Progenitor cell of endocrine pancreas (in vitro differentiated cells): ENCODE measurements around the gene MCTP1. TPM values are rescaled to one million over a fixed set of nuclear protein-coding genes. Genes with fewer than 3 reads are reported as not detected.

Source experiments
- DNase-seq: peaks from one replicate; pipeline ENCODE4 v3.0.0; 2021; ENCODE audit warnings: low spot score; ENCODE audit not compliant: unreplicated experiment
- H3K27ac Mint-ChIP-seq: 2 replicates; pipeline ENCODE4 v1.8.0; 2021; ENCODE audit warnings: mild to moderate bottlenecking, moderate library complexity, mixed read lengths
- H3K27me3 Mint-ChIP-seq: 2 replicates; pipeline ENCODE4 v1.8.0; 2021; ENCODE audit warnings: mixed read lengths
- H3K36me3 Mint-ChIP-seq: 2 replicates; pipeline ENCODE4 v1.8.0; 2022; ENCODE audit warnings: mixed read lengths; ENCODE audit not compliant: insufficient read depth
- H3K4me1 Mint-ChIP-seq: 2 replicates; pipeline ENCODE4 v1.8.0; 2021; ENCODE audit warnings: low read depth, mixed read lengths
- H3K4me3 Mint-ChIP-seq: 2 replicates; pipeline ENCODE4 v1.8.0; 2021; ENCODE audit warnings: low read depth, mild to moderate bottlenecking, moderate library complexity, mixed read lengths
- H3K9me3 Mint-ChIP-seq: 2 replicates; pipeline ENCODE4 v1.8.0; 2021; ENCODE audit warnings: low read depth, mixed read lengths
- CTCF ChIP-seq: fragments of 200-600 bp; sonication (generic); IDR thresholded peaks from one replicate; pipeline ENCODE4 v1.5.0; 2021; ENCODE audit warnings: antibody characterized with exemption, mild to moderate bottlenecking; ENCODE audit not compliant: unreplicated experiment
- total RNA-seq: library from RNA; stranded (reverse); gene quantifications from 2 replicates; pipeline ENCODE4 v1.2.1, GENCODE V29; 2021

The MCTP1 gene
- total RNA-seq, 1 donor from 2014 or later, result 1.7 TPM

GRCh38 chr5:94782383-94782782, 502.5 kb downstream of the MCTP1 start:
- no peaks in the 10 kb centered on the region for H3K9me3 Mint-ChIP-seq
- no peak overlapping the region for H3K4me3 Mint-ChIP-seq
- H3K36me3 Mint-ChIP-seq, result no peaks in the 10 kb centered on the region
- H3K27ac Mint-ChIP-seq, result no peak overlapping the region
- no peak for DNase-seq
- TF ChIP-seq CTCF, result no peak
- no peaks in the 10 kb centered on the region for H3K4me1 Mint-ChIP-seq
- peaks cover 26% of the 10 kb centered on the region for H3K27me3 Mint-ChIP-seq

- no peak for TF ChIP-seq CTCF
- Mint-ChIP-seq H3K27me3 (peaks cover 19% of the 10 kb centered on the region), H3K36me3 (no peaks in the 10 kb centered on the region), H3K27ac (no peak overlapping the region), H3K9me3 (no peaks in the 10 kb centered on the region), H3K4me3 (no peak overlapping the region), H3K4me1 (no peaks in the 10 kb centered on the region)
- DNase-seq, result no peak
Observed at GRCh38 chr5:94779684-94780083, 505.2 kb downstream of the MCTP1 start.

- DNase-seq, result no peak
- Mint-ChIP-seq H3K9me3 (no peaks in the 10 kb centered on the region), H3K36me3 (no peaks in the 10 kb centered on the region), H3K4me3 (no peak overlapping the region), H3K4me1 (no peaks in the 10 kb centered on the region), H3K27me3 (peaks cover 19% of the 10 kb centered on the region), H3K27ac (no peak overlapping the region)
- TF ChIP-seq CTCF, result no peak
Observed at GRCh38 chr5:94778732-94779131, 506.2 kb downstream of the MCTP1 start.

- H3K9me3 Mint-ChIP-seq, result peaks cover 3% of the 10 kb centered on the region
- H3K4me1 Mint-ChIP-seq, result no peaks in the 10 kb centered on the region
- H3K27ac Mint-ChIP-seq, result no peak overlapping the region
- H3K4me3 Mint-ChIP-seq, result no peak overlapping the region
- no peak for TF ChIP-seq CTCF
- DNase-seq, result no peak
- no peaks in the 10 kb centered on the region for H3K36me3 Mint-ChIP-seq
- H3K27me3 Mint-ChIP-seq, result peaks cover 18% of the 10 kb centered on the region
Observed at GRCh38 chr5:94778299-94778698, 506.6 kb downstream of the MCTP1 start.

GRCh38 chr5:94777056-94777880, 507.6 kb downstream of the MCTP1 start:
- Mint-ChIP-seq H3K9me3 (peaks cover 4% of the 10 kb centered on the region), H3K4me1 (no peaks in the 10 kb centered on the region), H3K4me3 (no peak overlapping the region), H3K36me3 (no peaks in the 10 kb centered on the region), H3K27ac (no peak overlapping the region), H3K27me3 (peaks cover 10% of the 10 kb centered on the region)
- TF ChIP-seq CTCF, result no peak
- DNase-seq, result no peak
